ACHN (cell line): ENCODE data around the gene HELZ.
"Not testable (repeated sequence)": the region's sequence is repeated elsewhere in the genome, so short reads cannot be mapped to it uniquely, and the experiment has no call there.

Source experiments
- DNase-seq: peaks from one replicate; pipeline ENCODE4 v3.0.0-alpha.2; 2015
- in situ Hi-C: cut with HindIII; loops from 2 replicates; pipeline ENCODE4 v1.10.0; 2017; ENCODE audit warnings: low sequenced_read_pairs, low pct_ligation_motif_present, low pct_unique_long_range_greater_than_20kb

Gene HELZ

DNA sequence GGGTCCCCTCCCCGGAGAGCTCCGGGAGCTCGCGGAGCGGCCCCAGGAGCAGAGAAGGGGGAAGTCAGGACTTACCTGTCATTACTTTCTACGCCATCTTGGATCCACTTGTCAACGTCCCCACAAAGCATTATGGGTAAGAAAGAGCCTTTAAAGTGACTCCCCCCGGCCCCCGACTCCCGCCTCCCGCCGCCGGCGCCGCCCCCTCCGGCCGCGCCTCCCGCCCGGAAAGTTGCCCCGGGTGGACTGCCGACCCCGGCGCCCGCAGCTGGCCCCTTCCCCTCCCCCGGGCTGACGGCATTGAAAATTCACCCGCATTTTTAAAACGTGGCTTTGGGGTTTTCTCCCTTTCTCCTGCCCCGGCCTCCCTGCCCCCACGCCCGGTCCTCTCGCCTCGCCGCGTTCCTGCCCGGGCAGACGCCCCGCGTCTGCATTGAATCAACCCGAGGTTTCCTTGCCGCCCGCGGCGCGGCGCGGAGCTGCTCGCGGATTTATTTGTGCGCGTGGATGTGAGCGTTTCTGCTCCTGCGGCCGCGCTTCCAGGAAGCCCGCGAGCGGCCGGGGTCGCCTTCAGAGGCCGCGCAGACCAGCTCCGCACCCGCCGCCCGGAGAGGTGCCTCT, at the start of gene HELZ:
TSS of gene HELZ (minus strand) at position 124 of the 621 bp plus-strand sequence. CDS start 26,392 bp downstream, outside the sequence.
- DNase-seq = peak; percentile 90
- in situ Hi-C loops = no loop called here

GRCh38 chr17:67293251-67294203, 48.5 kb upstream of the HELZ start:
- in situ Hi-C loops = no loop called here
- peak; percentile 70 for DNase-seq

- in situ Hi-C loops = no loop called here
- no peak for DNase-seq
Observed at GRCh38 chr17:67290711-67291291, 45.8 kb upstream of the HELZ start.

GRCh38 chr17:67290244-67290643, 45.2 kb upstream of the HELZ start:
- in situ Hi-C loops = no loop called here
- DNase-seq = no peak

DNA sequence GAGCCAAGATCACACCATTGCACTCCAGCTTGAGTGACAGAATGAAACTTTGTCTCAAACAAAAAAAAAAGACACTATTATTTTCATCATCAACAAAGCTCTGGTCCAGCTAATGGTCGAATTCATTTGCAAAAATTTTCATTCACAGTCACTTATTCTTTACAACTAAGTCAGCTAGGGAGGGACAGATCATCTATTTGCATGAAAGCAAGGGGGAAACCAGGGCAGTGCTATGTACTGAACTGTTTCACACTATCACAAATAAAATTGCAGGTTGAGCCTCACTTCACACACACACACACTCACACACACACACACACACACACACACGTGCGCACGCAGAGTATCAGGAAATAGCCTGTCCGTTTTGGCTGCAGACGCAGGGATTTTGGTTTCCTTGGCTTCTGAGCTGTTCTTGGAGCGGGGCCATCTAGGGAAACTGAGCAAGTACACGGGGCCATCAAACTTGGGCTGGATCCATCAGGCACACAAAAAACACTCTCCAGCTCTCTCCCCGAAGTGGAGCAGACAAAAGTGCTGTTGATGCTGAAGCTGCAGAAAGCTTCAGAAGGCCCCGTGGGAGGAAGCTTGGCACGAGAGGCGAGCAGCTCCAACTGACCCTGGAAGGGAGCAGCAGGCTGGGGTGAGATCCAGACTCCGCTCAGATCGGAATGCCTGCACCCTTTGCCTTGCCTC, 44.3 kb upstream of the HELZ start:
- in situ Hi-C loops = no loop called here
- no peak for DNase-seq

GRCh38 chr17:67286826-67287225, 41.8 kb upstream of the HELZ start:
- DNase-seq, in situ Hi-C loops: not testable (repeated sequence)

- no peak for DNase-seq
- in situ Hi-C loops = no loop called here
Observed at GRCh38 chr17:67285360-67285759, 40.4 kb upstream of the HELZ start.

GRCh38 chr17:67283731-67284516, 38.9 kb upstream of the HELZ start:
- no peak for DNase-seq

GRCh38 chr17:67281743-67282142, 36.7 kb upstream of the HELZ start:
- no peak for DNase-seq

More at GRCh38 chr17:67283731-67284516, 38.9 kb upstream of the HELZ start:
- in situ Hi-C loops = no loop called here

GRCh38 chr17:67281053-67281452, 36.1 kb upstream of the HELZ start:
- in situ Hi-C loops = no loop called here
- no peak for DNase-seq

More at GRCh38 chr17:67281743-67282142, 36.7 kb upstream of the HELZ start:
- in situ Hi-C loops = no loop called here

DNA sequence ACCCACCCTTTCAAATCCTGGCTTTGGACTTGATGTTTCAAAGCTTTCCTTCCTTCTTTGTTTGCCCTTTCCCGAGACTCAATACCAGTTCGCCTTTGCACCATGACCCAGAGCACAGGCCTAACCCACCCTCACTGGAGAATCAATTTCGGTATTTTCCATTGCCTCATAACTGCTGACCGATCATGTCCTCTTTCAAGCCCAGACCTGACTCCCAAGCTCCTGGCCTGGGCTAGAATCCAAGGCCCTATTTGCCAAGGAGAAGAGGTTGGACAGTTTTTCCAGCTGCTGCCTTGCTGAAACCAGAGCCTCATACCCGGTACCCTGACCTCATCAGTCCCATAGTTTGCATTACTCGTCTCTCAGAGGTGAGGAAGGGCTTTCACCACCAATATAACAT, 35.3 kb upstream of the HELZ start:
- in situ Hi-C loops = no loop called here
- DNase-seq = no peak

DNA sequence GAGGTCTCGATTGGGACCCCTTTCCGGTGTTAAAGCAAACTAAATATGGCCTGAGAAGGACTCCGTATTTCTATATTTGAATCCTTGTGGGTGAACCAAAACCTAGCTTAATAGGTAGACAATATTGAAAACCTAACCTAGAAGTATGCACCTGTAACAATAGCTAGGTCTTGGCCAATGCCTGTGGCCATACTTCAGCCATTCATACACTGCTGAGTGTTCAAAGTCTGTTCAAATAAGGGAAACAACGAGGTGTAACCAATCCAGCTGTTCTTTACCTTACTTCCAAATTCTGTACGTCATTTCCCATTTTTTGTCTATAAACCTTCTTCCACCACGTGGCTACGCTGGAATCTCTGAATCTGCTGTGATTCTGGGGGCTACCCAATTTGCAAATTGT, 34.1 kb upstream of the HELZ start:
- no peak for DNase-seq
- in situ Hi-C loops = no loop called here

GRCh38 chr17:67278363-67278762, 33.4 kb upstream of the HELZ start:
- no peak for DNase-seq
- in situ Hi-C loops = no loop called here

DNA sequence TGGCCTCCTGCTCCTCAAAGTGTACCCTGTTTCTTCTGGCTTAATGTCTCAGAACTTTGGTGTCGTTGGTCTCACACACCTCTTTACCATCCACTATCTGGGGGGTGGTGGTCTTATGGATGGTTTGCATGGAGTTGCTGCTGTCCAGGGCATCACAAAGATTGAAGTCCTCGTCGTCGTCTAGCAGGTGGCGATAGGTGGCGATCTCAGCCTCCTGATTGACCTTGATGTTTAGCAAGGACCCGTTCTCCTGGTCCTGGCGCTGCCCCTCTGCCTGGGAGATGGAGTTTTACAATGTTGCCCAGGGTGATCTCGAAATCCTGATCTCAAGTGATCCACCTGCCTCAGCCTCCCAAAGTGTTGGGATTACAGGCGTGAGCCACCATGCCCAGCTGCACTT, 31.1 kb upstream of the HELZ start:
- in situ Hi-C loops = no loop called here
- no peak for DNase-seq

- DNase-seq = no peak
- in situ Hi-C loops = no loop called here
Observed at GRCh38 chr17:67274466-67274865, 29.5 kb upstream of the HELZ start.

DNA sequence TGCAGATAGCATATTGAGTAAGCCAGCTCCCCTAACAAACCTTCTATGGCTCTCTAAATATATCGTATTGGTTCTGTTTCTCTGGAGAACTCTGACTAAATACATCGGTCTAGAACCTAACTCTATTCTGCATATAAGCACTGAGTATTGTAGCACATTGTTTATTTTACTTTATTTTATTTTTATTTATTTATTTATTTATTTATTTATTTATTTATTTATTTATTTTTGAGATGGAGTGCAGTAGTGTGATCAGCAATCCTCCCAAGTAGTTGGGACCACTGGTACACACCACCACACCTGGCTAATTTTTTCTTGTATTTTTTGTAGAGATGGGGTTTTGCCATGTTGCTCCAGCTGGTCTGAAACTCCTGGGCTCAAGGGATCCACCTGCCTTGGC, 28.9 kb upstream of the HELZ start:
- in situ Hi-C loops = no loop called here
- no peak for DNase-seq

GRCh38 chr17:67272312-67273047, 27.5 kb upstream of the HELZ start:
- DNase-seq = no peak
- in situ Hi-C loops = no loop called here
